CD4-positive, CD25-positive, alpha-beta regulatory T cell (primary cell): ENCODE data around the gene TWIST2. TPM values are rescaled to one million over a fixed set of nuclear protein-coding genes. Genes with fewer than 3 reads are reported as not detected.

Experiments used
- ATAC-seq, 2 donors: fragments of 150-1000 bp; cut with Tn5 transposase; one replicate each; pipeline ENCODE4 v1.10.0; 2021; ENCODE audit warnings: low read depth in 2 of 2, moderate number of reproducible peaks in 2 of 2, moderate library complexity in 1 of 2
- DNase-seq, 3 donors: peaks; one replicate each; pipeline versions ENCODE4 v3.0.0 to v3.0.0-alpha.2; 2012 to 2022; ENCODE audit warnings: mixed read lengths in 1 of 3
- H3K27ac ChIP-seq: one replicate; pipeline ENCODE4 v1.7.0; 2013; ENCODE audit warnings: mild to moderate bottlenecking, low read length; ENCODE audit not compliant: insufficient read depth, poor library complexity, severe bottlenecking
- H3K27me3 ChIP-seq: one replicate; pipeline ENCODE4 v1.7.0; 2013; ENCODE audit warnings: low read length; ENCODE audit not compliant: control insufficient read depth, insufficient read depth
- H3K36me3 ChIP-seq: one replicate; pipeline ENCODE4 v1.7.0; 2013; ENCODE audit warnings: mild to moderate bottlenecking, low read length, moderate library complexity; ENCODE audit not compliant: control insufficient read depth, insufficient read depth
- H3K4me1 ChIP-seq: 2 replicates; pipeline ENCODE4 v1.7.0; 2013; ENCODE audit warnings: mild to moderate bottlenecking, low read length; ENCODE audit not compliant: insufficient read depth, control insufficient read depth, poor library complexity, severe bottlenecking
- H3K4me3 ChIP-seq: one replicate; pipeline ENCODE4 v1.7.0; 2013; ENCODE audit warnings: low read depth, mild to moderate bottlenecking, low read length, moderate library complexity
- H3K9me3 ChIP-seq, 2 experiments: 1 replicate in 1 of 2; 2 replicates in 1 of 2; pipeline ENCODE4 v1.7.0; 2013; ENCODE audit warnings: low read length in 2 of 2, mild to moderate bottlenecking in 1 of 2, moderate library complexity in 1 of 2; ENCODE audit not compliant: control insufficient read depth in 2 of 2
- H3K27ac Mint-ChIP-seq, 3 donors: one replicate each; pipeline ENCODE4 v1.8.0; 2020 to 2022; ENCODE audit warnings: mild to moderate bottlenecking in 3 of 3, mixed read lengths in 3 of 3, moderate library complexity in 2 of 3
- H3K27me3 Mint-ChIP-seq: one replicate; pipeline ENCODE4 v1.8.0; 2022; ENCODE audit warnings: mild to moderate bottlenecking, mixed read lengths
- H3K36me3 Mint-ChIP-seq: one replicate; pipeline ENCODE4 v1.8.0; 2020; ENCODE audit warnings: mixed read lengths
- H3K4me1 Mint-ChIP-seq, 4 donors: one replicate each; pipeline ENCODE4 v1.8.0; 2020 to 2022; ENCODE audit warnings: mixed read lengths in 4 of 4, mild to moderate bottlenecking in 1 of 4
- H3K4me3 Mint-ChIP-seq, 4 donors: one replicate each; pipeline ENCODE4 v1.8.0; 2020 to 2022; ENCODE audit warnings: mild to moderate bottlenecking in 4 of 4, mixed read lengths in 4 of 4, moderate library complexity in 3 of 4
- H3K9me3 Mint-ChIP-seq, 7 donors: one replicate each; pipeline ENCODE4 v1.8.0; 2020 to 2022; ENCODE audit warnings: mixed read lengths in 7 of 7, mild to moderate bottlenecking in 3 of 7, moderate library complexity in 2 of 7
- polyA plus RNA-seq, 4 donors: library from polyadenylated mRNA; unstranded; fragments of 300-500 nt; fragmentation: Illumina TruSeq; gene quantifications; one replicate each; pipeline ENCODE4 v1.2.3, GENCODE V29; 2021
- total RNA-seq: library from RNA; stranded (reverse); gene quantifications from one replicate; pipeline ENCODE4 v1.2.3, GENCODE V29; 2022

Gene TWIST2
- total and polyA plus RNA-seq, 5 donors from 2014 or later: not detected

DNA sequence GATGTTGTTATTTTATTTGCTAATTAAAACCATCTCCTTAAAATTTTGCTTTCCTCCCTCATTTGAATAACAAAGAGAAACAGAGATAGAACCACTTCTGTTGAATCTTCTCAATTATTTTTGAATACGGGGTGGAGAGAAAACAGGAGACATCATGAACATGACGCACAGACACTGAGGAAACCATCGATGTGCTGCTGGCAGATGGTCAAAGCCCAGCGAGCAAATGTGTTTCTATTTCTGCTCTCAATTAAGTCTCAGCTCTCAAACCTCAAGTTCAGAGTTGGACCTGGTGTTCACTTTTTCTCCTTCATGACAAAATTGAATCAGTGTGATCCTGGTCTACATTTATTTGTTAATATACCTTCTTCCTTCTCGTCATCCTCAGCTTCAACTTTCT lies 36.1 kb upstream of the TWIST2 start:
- H3K4me3 Mint-ChIP-seq: no peak overlapping the region
- Histone ChIP-seq H3K27me3 (no peaks in the 10 kb centered on the region), H3K9me3 (no peaks in the 10 kb centered on the region), H3K4me1 (no peaks in the 10 kb centered on the region), H3K36me3 (no peaks in the 10 kb centered on the region), H3K27ac (no peak overlapping the region), H3K4me3 (no peak overlapping the region)
- no peak overlapping the region for H3K27ac Mint-ChIP-seq
- H3K27me3 Mint-ChIP-seq: peaks cover 16% of the 10 kb centered on the region
- no peaks in the 10 kb centered on the region for H3K36me3 Mint-ChIP-seq
- peaks cover 0 to 5% (median 0%) of the 10 kb centered on the region in 7 donors for H3K9me3 Mint-ChIP-seq
- H3K4me1 Mint-ChIP-seq: no peaks in the 10 kb centered on the region
- ATAC-seq (no peak), DNase-seq (no peak)

DNA sequence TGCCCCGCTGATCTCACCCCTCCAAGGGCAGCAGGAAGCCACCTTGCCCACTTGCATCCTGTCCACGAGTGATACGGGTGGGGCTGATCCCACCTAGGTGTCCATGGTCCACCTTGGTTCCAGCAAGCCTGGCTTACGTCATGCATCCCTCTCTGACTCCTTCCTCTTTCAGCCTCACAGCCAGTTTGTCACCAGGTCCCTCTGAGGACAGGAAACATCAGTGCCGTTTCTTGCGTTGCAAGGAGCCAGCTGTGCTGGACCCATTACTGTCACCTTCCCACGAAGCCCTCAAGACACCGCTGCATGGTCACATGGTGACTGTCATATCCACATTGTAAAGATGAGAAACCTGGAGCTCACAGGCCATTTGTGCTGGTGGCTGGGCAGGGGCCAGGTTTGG lies 34.8 kb upstream of the TWIST2 start:
- H3K4me1 Mint-ChIP-seq: no peaks in the 10 kb centered on the region
- H3K27ac Mint-ChIP-seq: no peak overlapping the region
- H3K27ac ChIP-seq: no peak overlapping the region
- no peaks in the 10 kb centered on the region for H3K36me3 ChIP-seq
- DNase-seq (no peak), ATAC-seq (no peak)
- no peaks in the 10 kb centered on the region for H3K27me3 ChIP-seq
- peaks cover 16% of the 10 kb centered on the region for H3K27me3 Mint-ChIP-seq
- no peak overlapping the region for H3K4me3 ChIP-seq
- H3K4me1 ChIP-seq: no peaks in the 10 kb centered on the region
- H3K4me3 Mint-ChIP-seq: no peak overlapping the region
- H3K36me3 Mint-ChIP-seq: no peaks in the 10 kb centered on the region
- H3K9me3 ChIP-seq: no peaks in the 10 kb centered on the region
- H3K9me3 Mint-ChIP-seq: peaks cover 0 to 5% (median 0%) of the 10 kb centered on the region in 7 donors

- H3K4me3 ChIP-seq: no peak overlapping the region
- Mint-ChIP-seq H3K27me3 (peaks cover 16% of the 10 kb centered on the region), H3K36me3 (no peaks in the 10 kb centered on the region), H3K4me3 (peak overlapping the region in 1 of 4 donors; percentile 40), H3K4me1 (no peaks in the 10 kb centered on the region), H3K9me3 (peaks cover 0 to 4% (median 0%) of the 10 kb centered on the region in 7 donors), H3K27ac (no peak overlapping the region)
- no peak for ATAC-seq
- no peaks in the 10 kb centered on the region for H3K36me3 ChIP-seq
- no peak for DNase-seq
- no peaks in the 10 kb centered on the region for H3K9me3 ChIP-seq
- H3K27ac ChIP-seq: no peak overlapping the region
- peaks cover 2% of the 10 kb centered on the region for H3K27me3 ChIP-seq
- H3K4me1 ChIP-seq: no peaks in the 10 kb centered on the region
Measured at GRCh38 chr2:238814815-238815214, 33.1 kb upstream of the TWIST2 start.

DNA sequence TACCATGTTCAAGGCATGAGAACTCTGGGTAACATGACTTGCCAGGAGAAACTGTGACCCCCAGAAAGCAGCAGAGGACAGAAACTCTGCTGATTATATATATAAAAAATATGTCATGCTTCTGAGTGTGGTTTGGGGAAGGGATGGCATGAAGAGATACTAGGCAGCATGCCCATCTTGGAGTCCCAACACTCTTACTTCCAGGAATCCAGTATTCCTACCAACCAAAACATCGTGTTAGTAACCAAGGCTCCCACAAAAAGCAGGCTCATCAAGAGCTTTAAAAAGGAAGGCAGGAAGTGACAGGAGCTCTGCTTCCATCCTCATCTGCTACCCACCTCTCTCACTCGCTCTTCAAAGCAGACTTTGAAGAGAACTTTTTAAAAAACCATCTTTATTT lies 31.6 kb upstream of the TWIST2 start:
- Histone ChIP-seq H3K9me3 (no peaks in the 10 kb centered on the region), H3K27ac (no peak overlapping the region), H3K4me3 (no peak overlapping the region), H3K4me1 (no peaks in the 10 kb centered on the region), H3K36me3 (no peaks in the 10 kb centered on the region), H3K27me3 (peaks cover 2% of the 10 kb centered on the region)
- DNase-seq (no peak), ATAC-seq (no peak)
- Mint-ChIP-seq H3K4me3 (no peak overlapping the region), H3K27ac (no peak overlapping the region), H3K27me3 (peaks cover 10% of the 10 kb centered on the region), H3K9me3 (peaks cover 0 to 9% (median 1%) of the 10 kb centered on the region in 7 donors), H3K36me3 (no peaks in the 10 kb centered on the region), H3K4me1 (no peaks in the 10 kb centered on the region)

DNA sequence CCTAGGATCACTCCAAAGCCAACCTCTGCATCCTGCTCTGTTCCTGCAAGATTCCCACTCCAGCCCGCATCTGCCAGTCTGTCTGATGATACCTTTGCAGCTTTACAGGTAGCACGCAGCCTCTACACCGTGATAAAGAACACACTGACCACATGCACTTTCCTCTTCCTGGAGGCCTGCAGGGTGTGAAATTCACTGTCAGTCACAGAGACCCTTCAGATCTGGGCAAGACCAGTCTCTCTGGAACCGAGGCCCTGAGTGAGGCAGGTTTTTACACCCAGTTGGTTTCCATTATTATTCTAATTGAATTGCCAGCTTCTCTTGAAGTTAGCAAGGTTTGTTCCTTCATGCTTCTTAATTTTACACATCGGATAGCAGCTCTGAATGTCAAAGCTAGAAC lies 30.5 kb upstream of the TWIST2 start:
- Histone ChIP-seq H3K4me1 (no peaks in the 10 kb centered on the region), H3K27ac (no peak overlapping the region), H3K36me3 (no peaks in the 10 kb centered on the region), H3K9me3 (no peaks in the 10 kb centered on the region), H3K4me3 (no peak overlapping the region), H3K27me3 (peaks cover 2% of the 10 kb centered on the region)
- Mint-ChIP-seq H3K4me3 (no peak overlapping the region), H3K9me3 (peaks cover 0 to 9% (median 1%) of the 10 kb centered on the region in 7 donors), H3K27ac (peak overlapping the region in 1 of 3 donors; percentile 43), H3K27me3 (peaks cover 10% of the 10 kb centered on the region), H3K4me1 (no peaks in the 10 kb centered on the region), H3K36me3 (no peaks in the 10 kb centered on the region)
- ATAC-seq: no peak
- no peak for DNase-seq

DNA sequence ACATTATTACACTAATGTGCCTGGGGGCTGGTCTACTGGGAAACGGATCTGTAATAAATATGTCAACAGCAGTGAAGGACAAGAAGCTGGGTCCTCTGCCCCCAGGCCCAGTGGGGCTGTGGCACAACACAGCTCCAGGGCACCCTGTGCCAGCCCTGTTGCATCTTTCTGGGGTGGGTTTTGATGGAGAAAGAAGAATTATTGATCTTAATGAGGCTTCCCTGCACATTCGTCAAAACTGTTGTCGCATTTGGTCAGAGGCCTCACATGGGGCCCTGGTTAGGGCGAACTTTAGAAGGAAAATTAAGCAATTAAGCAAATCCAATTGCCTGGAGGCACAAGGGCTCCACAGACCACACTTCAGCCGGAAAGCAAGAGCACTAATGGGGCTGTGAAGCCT lies 30.0 kb upstream of the TWIST2 start:
- Mint-ChIP-seq H3K9me3 (peaks cover 0 to 9% (median 2%) of the 10 kb centered on the region in 7 donors), H3K4me3 (no peak overlapping the region), H3K4me1 (no peaks in the 10 kb centered on the region), H3K27ac (peak overlapping the region in 1 of 3 donors; percentile 43), H3K36me3 (no peaks in the 10 kb centered on the region), H3K27me3 (peaks cover 10% of the 10 kb centered on the region)
- no peak overlapping the region for H3K27ac ChIP-seq
- ATAC-seq (no peak), DNase-seq (no peak)
- no peaks in the 10 kb centered on the region for H3K9me3 ChIP-seq
- H3K27me3 ChIP-seq: peaks cover 4% of the 10 kb centered on the region
- H3K36me3 ChIP-seq: no peaks in the 10 kb centered on the region
- H3K4me3 ChIP-seq: no peak overlapping the region
- no peaks in the 10 kb centered on the region for H3K4me1 ChIP-seq

DNA sequence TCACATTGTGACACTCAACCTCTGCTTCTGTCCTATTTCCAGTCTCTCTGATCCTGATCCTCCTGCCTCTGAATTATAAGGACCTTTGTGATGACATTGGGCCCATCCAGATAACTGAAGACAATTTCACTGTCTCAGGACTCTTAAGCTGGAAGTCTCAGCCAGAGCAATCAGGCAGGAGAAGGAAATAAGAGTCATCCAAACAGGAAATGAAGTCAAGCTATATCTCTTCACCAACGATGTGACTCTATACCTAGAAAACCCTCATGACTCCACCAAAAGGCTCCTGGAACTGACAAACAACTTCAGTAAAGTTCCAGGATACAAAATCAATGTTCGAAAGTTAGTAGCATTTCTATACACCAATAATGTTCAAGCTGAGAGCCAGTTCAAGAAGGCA lies 29.3 kb upstream of the TWIST2 start:
- Histone ChIP-seq H3K27me3 (peaks cover 4% of the 10 kb centered on the region), H3K36me3 (no peaks in the 10 kb centered on the region), H3K27ac (no peak overlapping the region), H3K4me1 (no peaks in the 10 kb centered on the region), H3K9me3 (no peaks in the 10 kb centered on the region), H3K4me3 (no peak overlapping the region)
- Mint-ChIP-seq H3K27me3 (peaks cover 10% of the 10 kb centered on the region), H3K27ac (no peak overlapping the region), H3K36me3 (no peaks in the 10 kb centered on the region), H3K4me1 (no peaks in the 10 kb centered on the region), H3K4me3 (no peak overlapping the region), H3K9me3 (peaks cover 0 to 10% (median 3%) of the 10 kb centered on the region in 7 donors)
- no peak for ATAC-seq
- DNase-seq: no peak

DNA sequence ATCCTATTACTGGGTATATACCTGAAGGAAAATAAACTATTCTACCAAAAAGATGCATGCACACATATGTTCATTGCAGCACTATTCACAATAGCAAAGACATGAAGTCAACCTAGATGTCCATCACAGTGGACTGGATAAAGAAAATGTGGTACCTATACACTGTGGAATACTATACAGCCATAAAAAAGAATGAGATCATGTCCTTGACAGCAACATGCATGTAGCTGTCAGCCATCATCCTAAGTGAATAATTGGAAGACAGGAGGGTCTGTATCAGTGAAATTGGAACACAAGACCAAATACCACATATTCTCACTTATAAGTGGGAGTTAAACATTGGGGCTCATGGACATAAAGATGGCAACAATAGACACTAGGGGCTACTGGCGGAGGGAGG lies 27.7 kb upstream of the TWIST2 start:
- no peak overlapping the region for H3K4me3 ChIP-seq
- no peak for ATAC-seq
- Mint-ChIP-seq H3K4me1 (no peaks in the 10 kb centered on the region), H3K4me3 (no peak overlapping the region), H3K9me3 (peaks cover 0 to 18% (median 7%) of the 10 kb centered on the region in 7 donors), H3K36me3 (no peaks in the 10 kb centered on the region), H3K27me3 (peaks cover 6% of the 10 kb centered on the region), H3K27ac (no peak overlapping the region)
- H3K36me3 ChIP-seq: no peaks in the 10 kb centered on the region
- H3K9me3 ChIP-seq: peaks cover 8 to 12% of the 10 kb centered on the region in 2 experiments
- H3K4me1 ChIP-seq: no peaks in the 10 kb centered on the region
- H3K27me3 ChIP-seq: peaks cover 8% of the 10 kb centered on the region
- DNase-seq: no peak
- no peak overlapping the region for H3K27ac ChIP-seq
